DMS114 treated with DMSO at 0.1 percent for 48 hours (cell line): ENCODE measurements around the gene AKNA.
A peak's percentile ranks its signal among the peaks of the same experiment; 100 is the strongest.

ENCODE experiments used
- DNase-seq: peaks from one replicate; lab custom pipeline; 2025; ENCODE audit not compliant: unreplicated experiment; lab: John Stamatoyannopoulos, UW

The AKNA gene

GRCh38 chr9:114307899-114308267, 79.9 kb downstream of the AKNA start:
- DNase-seq, result no peak

DNA sequence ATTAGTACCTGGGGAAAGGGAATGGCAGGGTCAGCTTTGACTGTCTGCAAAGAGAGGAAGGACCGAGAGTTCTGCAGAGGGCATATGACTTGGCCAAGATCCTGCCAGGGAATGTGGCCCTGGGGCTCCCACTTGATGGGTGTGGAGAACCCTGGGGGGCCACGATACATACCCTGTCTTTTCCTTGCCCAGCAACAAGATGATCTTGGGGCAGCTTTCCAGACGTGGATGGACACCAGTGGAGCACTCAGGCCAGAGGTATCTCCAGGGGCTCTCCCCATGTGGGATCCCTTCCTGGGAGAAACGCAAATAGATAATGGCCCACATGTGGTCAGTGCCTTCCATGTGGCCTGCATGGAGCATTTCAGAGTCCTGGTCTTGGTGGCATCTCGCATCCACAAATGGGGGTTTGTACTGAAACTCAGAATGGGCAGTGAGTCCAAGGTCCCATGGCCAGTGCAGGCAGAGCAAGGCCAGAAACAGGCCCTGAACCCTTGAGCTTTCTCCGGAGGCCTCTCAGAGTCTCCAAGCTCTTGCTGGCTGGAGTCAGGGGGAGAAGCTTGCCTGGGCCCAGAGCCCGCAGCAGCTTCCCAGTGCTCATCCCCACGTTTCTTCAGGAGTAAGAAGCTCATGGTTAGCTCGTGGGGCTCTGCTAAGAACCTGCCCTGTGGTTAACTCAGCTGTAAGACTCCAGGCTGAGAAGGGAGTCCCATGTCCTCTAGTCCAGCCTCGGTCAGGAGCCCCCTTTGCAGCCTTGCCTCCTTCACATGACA, 83.2 kb downstream of the AKNA start:
- DNase-seq, result no peak

DNA sequence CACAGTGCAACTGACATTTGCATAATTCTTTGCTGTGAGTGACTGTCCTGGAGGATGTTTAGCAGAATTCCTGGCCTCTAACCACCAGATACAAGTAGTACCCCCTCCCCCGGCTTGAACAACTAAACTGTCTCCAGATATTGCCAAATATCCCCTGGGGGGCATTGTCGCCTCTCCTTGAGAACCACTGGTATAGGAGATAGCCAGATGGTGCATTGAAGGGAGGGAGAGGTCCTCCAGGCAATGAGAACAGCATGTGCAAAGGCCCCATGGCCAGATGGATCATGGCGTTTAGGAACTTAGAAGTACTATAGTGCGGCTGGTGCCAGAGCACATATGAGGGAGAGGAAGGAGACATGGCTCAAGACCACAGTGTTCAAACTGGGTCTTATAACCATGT, 83.8 kb downstream of the AKNA start:
- DNase-seq, result no peak

DNA sequence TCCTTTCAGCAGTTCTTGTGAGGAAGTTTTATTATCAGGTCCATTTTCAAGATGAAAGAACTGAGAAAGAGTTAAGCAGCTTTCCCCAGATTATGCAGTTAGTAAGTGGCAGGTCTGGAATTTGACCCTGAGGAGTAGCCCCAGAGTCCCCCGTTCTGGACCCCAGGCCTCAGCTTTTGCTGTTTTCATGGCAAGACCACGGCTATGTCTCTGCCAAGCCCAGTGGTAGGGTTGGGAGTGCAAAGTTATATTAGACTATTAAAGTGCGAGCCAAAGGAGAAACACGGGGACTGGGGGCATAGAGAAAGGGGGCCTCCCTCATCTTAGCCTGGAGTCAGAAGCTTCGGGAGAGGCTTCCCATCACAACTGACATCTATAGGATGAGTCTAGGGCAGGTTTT, 84.2 kb downstream of the AKNA start:
- DNase-seq, result no peak

DNA sequence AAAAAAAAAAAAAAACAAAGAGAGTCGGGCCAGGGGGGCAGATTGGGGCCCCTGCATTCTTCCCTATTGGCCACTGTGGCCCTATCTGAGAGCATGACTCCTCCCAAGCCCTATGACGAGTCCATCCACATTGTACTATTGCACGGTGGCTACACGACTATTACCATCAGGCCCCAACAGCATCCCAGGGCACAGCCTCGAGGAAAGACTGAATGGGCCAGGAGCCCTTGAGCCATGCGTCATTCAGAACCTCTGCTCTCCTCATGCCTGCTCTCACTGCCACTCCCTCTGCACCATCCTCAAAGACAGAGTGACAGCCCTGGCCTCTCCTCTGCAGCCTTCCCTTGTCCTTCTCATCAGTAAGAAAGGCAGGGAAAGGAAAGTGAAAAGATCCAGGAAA, 85.1 kb downstream of the AKNA start:
- no peak for DNase-seq

- no peak for DNase-seq
These were observed 85.8 kb downstream of the AKNA start for GRCh38 chr9:114301798-114302565.

DNA sequence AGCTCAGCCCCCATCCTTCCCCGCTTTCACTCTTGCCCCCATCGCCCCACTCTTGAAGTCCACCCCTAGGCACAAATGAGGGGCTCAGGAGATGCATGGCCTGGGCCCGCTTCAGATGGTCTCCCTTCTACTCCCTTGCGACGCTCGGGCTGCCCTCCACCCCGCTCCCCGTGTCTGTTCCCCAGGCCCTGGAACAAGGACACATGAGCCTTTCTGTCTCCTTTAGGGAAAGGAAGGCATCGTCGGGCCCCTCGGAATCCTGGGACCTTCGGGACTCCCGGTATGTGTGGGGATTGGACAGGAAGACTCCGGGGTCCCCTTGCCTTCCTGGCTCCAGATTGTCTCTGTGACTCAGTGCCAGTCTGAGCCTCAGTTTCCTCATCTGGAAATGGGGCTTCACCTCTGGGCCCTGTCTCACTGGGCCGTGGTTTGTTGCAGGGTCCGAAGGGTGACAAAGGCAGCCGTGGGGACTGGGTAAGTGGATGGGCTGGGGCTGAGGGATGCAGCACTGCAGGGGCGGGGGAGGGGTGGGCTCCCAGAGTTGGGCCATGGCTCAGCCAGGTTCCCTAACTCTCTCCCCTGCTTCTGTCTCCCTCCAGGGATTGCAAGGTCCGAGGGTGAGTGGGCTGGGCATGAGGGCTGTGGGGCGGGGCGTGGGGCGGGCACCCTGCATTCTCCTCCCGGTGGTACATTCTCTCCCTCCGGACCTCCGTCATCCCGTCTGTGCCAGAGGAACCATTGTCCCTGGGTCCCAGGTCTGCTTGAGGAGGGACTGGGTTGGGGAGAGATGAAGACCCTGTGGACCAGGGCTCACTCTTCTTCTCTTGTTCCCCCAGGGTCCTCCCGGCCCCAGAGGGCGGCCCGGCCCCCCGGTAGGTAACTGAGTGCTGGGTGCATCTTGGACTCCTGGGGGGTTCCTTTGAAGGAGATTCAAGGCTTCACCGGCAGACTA, 86.7 kb downstream of the AKNA start:
- no peak for DNase-seq

DNA sequence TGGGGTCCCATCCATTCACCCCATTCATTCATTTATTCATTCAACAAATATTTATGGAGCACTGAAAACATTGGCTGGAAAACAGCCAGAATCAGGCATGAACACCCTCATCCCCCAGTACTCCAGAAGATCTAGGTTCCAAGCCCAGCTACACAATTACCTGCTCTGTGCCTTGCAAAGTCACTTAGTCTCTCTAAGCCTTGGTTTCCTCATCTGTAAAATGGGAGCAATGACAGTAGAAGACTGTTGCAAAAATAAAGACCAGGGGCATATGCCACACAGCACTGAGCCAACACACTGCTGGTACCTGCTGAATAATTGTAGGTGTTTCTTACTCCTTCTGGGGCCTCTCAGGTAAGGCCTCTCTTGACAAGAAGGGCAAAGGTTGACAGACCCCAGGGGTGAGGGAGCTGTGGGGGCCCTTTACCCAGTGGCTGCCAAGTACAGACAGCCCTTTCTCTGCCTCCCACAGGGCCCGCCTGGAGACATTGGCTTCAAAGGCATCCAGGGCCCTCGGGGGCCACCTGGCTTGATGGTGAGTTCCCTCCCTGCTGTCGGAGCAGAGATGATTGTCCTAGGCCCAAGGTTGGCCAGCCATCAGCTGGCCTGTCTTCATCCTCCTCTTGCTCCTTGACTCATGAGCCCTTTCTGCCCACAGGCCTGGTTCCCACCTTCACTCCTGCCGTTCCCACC, 87.5 kb downstream of the AKNA start:
- no peak for DNase-seq

GRCh38 chr9:114299286-114300152, 88.3 kb downstream of the AKNA start:
- DNase-seq, result no peak

DNA sequence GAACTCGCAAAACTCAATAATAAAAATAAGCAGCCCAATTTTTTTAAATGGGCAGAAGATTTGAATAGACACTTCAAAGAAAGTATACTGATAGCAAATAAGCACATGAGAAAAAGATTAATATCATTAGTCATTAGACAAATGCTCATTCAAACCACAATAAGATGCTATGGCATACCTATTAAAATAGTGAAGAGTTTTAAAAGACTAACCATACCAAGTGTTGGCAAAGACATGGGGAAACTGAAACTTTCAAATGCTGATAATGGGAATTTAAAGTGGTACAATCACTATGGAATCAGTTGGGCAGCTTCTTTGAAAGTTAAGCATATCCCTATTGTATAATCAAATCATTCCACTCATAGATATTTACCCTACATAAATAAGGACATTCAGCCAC, 91.4 kb downstream of the AKNA start:
- DNase-seq, result no peak

- DNase-seq, result no peak
These were observed 93.1 kb downstream of the AKNA start for GRCh38 chr9:114294664-114295063.

- DNase-seq, result no peak
These were observed 95.7 kb downstream of the AKNA start for GRCh38 chr9:114291886-114292590.

- peak; percentile 8 for DNase-seq
These were observed 96.7 kb downstream of the AKNA start for GRCh38 chr9:114291064-114291474.

- DNase-seq, result no peak
These were observed 97.2 kb downstream of the AKNA start for GRCh38 chr9:114290561-114290986.

GRCh38 chr9:114289571-114290481, 98.0 kb downstream of the AKNA start:
- no peak for DNase-seq

- no peak for DNase-seq
These were observed 98.7 kb downstream of the AKNA start for GRCh38 chr9:114289106-114289505.

- DNase-seq, result no peak
These were observed 99.3 kb downstream of the AKNA start for GRCh38 chr9:114288193-114289091.
